GM19099 (cell line): Measurements from ENCODE around the gene TPM2.

ENCODE experiments used
- POLR2A ChIP-seq: IDR thresholded peaks from 3 replicates; pipeline ENCODE4 v1.6.1; 2011; ENCODE audit warnings: low read depth; ENCODE audit not compliant: insufficient read length; ENCODE audit errors: extremely low read depth

TPM2 gene

DNA sequence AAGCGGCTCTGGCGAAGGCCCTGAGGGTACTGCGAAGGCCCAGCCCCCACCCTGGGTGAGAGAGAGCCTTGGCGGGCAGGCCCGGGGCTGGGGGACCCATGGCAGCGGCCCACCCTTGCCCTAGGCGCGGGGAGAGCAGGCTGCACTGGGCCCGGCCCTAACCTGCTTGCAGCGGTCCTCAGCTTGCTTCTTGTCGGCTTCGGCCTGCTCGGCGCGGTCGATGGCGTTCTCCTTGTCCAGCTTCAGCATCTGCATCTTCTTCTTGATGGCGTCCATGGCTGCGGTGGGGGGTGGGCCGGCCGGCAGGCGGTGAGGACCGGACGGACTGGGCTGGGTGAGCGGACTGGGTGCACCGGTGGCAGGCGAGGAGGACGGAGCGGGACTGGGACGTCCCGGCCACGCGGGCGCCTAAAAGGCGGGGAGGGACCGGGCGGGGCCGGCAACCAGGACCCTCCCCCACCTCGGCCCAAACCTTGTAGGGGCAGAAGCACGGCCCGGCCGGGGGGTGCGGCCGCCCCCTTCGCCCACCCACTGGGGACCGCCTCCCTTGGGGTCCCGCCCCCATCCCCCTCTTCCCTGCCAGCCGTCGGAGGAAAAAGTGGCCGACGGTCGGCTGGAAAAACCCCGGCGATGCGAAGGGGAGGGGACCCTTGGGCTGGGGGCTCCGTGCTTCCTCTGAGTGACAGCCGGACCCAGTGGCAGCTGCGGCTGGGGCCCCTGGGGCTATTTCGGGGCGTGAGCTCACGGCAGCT is at the start of gene TPM2:
TSS of gene TPM2 (minus strand) at position 384 of the 752 bp plus-strand sequence. CDS start at position 276, 108 bp downstream.
- TF ChIP-seq POLR2A, result no peak

DNA sequence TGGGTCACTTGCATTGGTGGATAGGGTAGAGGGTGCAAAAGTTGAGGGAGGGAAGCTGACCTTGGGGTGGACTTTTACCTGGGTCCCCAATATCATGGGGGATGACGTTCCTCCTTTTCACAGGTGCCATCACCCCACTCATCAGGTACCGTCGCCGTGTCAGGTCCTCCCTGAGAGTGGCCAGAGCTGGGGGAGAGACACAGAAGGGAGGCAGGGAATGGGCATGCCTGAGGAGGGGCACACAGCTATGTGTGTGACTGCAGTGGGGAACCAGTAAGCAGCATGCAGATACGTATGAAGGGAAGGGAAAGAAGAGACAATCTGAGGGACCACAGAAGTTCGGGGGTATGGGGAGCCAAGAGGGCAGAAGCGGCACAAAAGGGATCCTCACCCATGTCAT is 49.2 kb upstream of the TPM2 start:
- no peak for TF ChIP-seq POLR2A

DNA sequence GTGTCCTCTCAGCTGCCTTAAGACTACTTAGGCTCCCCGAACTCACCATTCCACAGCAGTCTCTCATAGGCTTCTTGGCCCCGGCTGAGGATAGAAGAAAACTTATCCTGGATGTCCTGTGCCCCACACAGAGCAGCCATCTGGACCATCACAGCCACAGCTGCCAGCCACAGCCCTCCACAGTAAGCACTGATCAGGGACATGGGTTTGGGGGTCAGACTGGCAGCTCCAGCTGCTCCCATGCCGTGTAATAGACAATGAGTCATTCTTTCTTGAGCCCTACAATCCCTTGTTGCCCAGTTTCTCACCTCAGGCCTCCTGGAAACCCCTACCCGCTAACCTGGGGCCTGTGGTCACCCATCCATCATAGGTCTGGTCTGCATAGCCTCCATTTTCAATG is 48.5 kb upstream of the TPM2 start:
- no peak for TF ChIP-seq POLR2A

DNA sequence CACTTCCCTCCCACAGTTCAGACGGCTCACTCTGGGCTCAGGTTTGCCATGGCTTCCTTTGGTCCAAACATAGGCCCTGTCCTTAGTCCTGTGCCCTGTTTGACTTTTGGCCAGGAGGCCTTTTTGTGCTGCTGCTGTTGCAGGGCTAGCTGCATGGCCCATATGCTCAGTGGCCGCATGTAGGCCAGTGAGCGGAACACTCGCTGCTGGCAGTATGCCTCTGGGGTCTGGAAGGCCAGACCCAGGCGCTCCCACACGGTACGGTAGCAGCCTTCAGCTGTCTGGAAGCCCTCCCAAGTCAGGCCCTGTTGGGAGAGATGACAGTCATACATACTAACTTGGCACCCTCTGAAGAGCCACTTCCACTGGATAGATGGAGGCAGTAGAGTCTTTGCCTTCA is 47.4 kb upstream of the TPM2 start:
- no peak for TF ChIP-seq POLR2A

DNA sequence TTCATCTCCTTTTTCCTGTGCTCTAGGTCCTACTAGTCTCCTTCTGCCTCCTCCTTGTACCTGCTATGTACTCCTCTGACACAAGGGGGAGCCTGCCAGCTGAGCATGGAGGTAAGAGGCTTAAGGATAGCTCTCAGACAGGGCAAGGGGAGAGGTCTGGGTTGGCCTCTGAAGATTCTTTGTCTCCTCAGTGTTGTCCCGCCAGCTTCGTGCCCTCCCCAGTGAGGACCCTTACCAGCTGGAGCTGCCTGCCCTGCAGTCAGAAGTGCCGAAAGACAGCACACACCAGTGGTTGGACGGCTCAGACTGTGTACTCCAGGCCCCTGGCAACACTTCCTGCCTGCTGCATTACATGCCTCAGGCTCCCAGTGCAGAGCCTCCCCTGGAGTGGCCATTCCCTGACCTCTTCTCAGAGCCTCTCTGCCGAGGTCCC is 46.5 kb upstream of the TPM2 start:
- TF ChIP-seq POLR2A, result no peak

DNA sequence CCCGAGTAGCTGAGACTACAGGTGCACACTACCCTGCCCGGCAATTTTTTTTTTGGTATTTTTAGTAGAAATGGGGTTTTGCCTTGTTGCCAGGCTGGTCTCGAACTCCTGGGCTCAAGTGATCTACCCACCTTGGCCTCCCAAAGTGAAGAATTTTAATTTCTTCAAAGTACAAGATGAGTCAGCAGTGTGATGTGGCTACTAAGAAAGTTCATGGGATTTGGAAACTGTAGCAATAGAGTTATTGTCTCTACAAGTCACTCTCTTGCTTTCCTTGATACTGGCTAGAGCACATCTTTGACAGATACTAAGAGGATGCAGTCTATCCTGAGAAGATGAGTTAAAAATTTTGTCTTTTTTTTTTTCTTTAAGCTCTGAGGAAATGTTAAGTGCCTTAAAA is 44.4 kb upstream of the TPM2 start:
- TF ChIP-seq POLR2A, result no peak

DNA sequence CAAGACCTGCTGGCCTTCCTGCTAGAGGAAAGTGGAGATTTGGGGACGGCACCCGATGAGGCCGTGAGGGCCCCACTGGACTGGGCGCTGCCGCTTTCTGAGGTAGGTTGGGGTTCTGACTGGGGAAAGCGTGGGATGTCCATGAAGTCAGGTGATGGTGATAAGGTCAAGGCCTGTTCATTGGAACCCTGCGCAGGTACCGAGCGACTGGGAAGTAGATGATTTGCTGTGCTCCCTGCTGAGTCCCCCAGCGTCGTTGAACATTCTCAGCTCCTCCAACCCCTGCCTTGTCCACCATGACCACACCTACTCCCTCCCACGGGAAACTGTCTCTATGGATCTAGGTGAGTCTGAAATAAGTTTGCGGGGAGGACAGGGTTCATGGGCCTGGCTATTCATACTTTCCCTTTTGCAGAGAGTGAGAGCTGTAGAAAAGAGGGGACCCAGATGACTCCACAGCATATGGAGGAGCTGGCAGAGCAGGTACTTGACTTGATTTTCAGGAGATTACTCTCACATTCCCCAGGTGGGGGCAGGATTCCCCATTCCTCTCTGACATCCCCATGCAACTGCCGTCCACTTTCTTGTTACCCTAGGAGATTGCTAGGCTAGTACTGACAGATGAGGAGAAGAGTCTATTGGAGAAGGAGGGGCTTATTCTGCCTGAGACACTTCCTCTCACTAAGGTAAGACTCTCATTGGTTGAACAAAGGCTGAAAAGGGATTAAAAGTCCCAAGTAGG is 43.2 kb upstream of the TPM2 start:
- TF ChIP-seq POLR2A, result no peak

DNA sequence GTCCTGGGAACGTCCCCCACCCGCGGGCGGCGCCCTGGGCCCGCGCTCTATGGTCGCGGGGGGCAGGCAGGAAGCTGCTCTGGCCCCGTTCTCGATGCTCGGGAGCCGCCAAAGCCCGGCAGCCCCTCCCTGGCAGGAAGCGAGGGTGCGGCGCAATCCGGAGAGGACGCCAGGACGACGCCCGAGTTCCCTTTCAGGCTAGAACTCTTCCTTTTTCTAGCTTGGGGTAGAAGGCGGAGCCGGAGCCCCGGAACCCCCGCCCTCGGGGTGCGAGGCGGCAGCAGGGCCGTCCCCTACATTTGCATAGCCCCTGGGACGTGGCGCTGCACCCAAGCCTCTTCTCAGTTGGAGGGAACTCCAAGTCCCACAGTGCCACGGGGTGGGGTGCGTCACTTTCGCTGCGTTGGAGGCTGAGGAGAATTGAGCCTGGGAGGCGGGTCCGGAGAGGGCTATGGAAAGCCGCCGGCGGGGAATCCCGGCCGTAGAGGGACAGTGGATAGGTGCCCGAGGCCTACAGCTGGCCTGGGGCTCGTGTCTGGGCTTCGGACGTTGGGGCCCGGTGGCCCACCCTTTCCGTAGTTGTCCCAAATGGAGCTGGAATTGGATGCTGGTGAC is 42.6 kb upstream of the TPM2 start, which contains the start of the genes CREB3 and TLN1:
TSS of gene CREB3 (plus strand) at position 482 of the 615 bp plus-strand sequence. CDS start at position 589, 107 bp downstream.
TSS of gene TLN1 (minus strand) at position 11 of the 615 bp plus-strand sequence. CDS start 6,501 bp downstream, outside the sequence.
- TF ChIP-seq POLR2A, result peak; percentile 83

DNA sequence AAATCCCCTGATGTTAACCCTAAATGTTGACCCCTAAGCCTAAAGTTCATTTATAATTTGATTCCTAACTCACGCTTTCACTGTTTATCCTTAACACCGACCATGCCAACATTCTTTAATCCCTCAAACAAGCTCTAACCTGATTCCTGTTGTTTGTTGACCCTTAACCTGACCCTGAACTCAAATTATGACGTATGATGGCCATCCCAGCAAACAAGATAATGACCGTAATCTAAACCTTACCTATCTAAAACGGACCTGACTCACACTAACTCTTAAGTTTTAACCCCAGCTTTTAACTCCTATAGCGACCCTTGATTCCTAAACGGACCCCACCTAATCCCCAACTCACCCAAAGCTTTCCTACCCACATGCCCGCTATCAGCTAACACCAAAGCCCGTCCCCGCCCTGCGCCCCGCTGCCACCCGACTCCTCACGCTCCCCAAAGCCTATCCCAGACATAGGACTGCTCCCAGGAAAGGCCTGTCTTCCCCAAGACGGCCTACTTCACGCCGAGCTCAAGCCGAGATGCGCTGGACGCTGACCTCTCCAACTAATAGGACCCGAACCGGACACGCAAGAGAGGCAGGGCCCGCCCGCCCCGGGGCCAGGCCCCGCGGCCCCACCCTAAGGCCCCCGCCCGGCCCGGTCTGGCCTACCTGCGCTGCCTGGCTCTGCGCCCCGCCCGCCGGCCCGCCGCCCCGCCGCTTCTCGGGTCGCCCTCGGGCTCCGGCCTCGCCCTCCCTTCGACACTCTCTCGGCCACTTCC is 41.9 kb upstream of the TPM2 start:
- no peak for TF ChIP-seq POLR2A

DNA sequence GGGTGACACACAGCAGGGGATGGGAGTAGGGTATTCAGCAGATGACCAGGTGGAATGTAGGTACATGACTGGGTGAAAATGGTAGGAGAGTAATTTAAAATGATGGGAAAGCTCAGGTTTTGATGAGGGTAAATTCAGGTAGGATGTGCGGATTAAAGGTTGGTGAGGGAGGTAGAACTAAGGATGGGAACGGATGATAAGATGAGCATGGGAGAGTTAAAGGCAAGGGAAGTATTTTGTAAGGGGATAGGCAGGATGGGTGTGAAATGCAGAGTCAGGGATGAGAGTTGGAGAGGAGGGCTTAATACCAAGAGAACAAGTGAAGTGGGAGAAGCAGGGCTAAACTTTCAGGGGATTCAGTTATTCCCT is 40.7 kb upstream of the TPM2 start:
- TF ChIP-seq POLR2A, result no peak

DNA sequence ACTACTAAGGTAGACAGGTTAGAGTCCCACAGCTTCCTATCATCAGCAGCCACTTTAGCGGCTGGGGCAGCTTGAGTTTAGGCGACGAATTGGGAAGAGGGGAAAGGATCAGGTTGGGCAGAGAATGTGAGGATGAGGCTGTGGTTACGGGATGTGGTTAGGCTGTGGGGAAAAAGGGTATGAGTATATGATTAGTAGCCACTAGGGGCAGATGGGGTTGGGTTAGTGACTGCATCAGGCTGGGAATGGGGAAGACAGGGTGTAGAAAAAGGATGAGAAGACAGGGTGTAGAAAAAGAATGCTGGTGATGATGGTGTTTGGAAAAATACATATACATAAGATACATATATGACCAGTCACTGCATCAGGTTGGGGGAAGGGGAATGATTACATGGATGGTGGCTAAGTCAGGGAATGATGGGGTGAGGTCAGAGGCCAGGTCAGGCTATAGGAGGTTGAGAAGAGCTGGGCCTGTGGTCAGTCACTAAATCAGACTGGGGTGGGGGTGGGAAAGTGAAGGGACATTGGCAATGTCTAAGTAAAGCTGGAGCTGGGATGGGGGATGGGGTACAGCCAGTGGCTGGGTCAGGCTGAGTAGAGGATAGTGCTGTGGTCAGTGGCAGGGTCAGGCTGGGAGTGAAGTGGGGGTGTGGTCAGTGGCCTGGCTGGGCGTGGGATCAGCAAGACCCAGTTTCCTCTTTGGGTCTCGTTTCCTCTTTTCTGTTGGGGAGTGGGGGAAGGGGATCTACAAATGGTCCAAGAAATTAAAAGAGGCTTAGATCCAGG is 40.2 kb upstream of the TPM2 start:
- no peak for TF ChIP-seq POLR2A

DNA sequence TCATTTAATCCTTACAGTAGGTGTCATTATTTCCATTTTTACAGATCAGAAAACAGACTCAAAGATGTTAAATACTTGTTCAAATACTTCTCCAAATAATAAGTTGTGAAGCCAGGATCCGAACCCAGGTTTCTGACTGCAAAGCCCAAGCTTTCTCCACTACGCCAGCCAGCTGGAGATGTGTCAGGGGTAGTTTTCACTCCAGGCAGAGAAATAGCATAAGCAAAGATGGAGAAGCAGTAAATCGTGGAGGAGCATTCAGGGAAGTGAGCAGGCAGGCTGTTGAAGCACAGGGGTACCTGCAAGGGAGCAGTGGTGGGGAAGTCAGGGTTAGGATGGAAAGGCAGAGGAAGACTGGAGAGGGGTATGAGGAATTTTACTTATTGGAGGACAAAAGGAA is 39.4 kb upstream of the TPM2 start:
- TF ChIP-seq POLR2A, result no peak

DNA sequence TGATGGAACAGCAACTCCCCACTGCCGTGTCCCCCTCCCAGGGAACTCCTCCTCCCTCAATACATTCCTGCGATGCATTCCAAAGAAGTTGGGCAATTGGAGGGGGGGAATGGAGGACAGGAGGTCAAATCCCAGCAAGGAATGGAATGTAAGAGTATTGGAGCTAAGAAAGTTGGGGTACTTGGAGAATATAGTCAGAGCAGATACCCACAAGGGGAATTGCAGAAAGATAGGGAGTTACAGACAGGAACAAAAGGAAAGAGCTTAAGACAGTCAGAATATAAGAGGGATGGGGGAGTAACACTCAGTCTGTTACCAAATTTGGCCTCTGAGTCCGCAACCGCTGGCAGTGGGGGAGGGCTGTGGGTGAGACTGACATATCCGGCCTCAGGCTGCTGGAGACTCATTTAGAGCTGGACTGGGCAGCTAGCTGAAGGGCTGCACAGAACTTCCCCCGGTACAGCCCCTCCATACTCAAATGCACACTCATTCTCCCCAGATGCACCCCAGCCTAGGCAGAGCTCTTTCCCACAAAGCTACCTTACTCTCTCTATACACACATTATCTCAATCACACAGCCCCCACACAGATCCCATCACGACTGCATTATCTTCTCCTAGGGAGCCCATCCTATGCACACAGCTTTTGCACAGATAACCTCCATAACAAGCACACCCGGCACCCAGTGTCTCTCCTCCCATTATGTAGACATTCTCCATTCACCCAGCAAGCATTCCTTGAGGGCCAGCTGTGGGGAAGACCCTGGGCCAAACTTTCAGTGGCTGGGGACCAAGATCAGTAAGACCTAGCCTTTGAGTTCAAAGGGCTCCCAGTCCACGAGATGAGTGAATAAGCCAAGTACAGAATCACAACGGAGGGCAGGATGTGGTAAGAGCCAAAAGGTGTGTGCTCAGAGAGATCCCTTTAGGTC is 38.6 kb upstream of the TPM2 start:
- TF ChIP-seq POLR2A, result peak; percentile 54
